ELF-1 (cell line): Measurements from ENCODE around the gene BMS1.
"Not testable (repeated sequence)": the region's sequence is repeated elsewhere in the genome, so short reads cannot be mapped to it uniquely, and the experiment has no call there.

Source experiments
- DNase-seq: peaks from one replicate; pipeline ENCODE4 v3.0.0-alpha.2; 2016; ENCODE audit warnings: low read depth, low spot score

BMS1 gene

DNA sequence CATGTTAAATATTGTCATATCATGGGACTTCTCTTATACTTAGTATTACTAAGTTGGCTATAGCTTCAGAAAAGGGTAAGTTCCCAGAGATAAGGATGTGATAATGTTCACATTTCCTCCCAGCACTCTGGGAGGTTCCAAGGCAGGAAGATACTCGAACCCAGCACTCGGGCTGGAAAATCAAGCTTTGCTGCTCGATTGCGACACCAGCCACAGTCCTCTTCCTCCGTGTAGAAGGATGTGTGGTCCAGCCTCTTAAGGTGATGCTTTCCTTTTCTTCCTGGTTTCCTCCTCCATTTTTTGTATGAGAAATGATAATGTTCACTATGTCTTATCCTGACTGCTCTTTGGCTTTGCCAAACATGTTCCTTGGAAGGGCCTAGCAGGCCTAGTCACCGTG lies 3.2 kb downstream of the BMS1 start:
- no peak for DNase-seq

DNA sequence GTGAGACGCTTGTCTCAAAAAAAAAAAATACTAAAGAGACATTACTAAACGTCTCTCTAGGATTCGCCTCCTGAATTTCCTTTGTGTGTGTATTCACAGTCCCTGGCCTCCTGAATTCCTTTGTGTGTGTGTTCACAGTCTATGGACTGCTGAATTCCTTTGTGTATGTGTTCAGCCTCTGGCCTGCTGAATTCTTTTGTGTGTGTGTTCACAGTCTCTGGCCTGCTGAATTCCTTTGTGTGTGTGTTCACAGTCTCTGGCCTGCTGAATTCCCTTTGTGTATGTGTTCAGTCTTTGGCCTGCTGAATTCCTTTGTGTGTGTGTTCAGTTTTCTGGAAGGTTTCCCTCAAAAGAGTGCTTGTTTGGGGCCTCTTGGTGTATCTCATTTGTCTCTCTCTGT lies 8.2 kb downstream of the BMS1 start:
- peak; percentile 29 for DNase-seq

DNA sequence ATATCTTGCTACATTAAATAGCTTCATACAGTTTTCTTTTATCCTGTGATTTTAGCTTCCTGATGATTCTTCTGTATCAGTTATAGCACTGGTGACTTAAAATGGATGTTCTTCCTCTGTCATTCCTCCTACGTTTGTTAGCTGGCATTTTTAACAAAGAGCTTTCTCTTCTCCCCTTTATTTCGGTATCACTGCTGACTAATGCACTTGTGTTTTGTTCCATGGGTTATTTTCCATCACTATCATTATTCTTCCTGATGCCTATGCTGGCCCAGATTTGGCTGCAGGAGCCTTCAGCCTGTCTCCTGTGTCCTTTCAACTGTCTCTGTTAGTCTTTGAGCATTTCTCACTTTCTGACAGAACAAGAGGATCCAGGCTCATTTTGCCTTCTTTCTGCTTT lies 13.1 kb downstream of the BMS1 start:
- no peak for DNase-seq

GRCh38 chr10:42801135-42801534 lies 18.5 kb downstream of the BMS1 start:
- no peak for DNase-seq

- no peak for DNase-seq
Measured at GRCh38 chr10:42802876-42803275, 20.3 kb downstream of the BMS1 start.

GRCh38 chr10:42809676-42810075 lies 27.1 kb downstream of the BMS1 start:
- no peak for DNase-seq

DNA sequence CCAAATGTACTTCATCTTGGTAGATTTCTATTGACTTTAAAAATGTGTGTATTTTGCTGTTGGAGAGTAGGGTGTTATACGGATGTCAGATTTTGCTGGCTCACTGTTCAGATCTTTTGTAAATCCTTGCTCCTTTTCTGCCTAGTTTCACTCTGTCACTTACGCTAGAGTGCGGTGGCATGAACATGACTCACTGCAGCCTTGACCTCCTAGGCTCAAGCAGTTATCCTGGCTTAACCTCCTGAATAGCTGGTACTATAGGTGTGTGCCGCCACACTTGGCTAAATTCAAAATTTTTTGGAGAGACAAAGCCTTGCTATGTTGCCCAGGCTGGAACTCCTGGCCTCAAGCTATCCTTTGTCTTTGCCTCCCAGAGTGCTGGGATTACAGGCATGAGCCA lies 29.4 kb downstream of the BMS1 start:
- DNase-seq, result no peak

DNA sequence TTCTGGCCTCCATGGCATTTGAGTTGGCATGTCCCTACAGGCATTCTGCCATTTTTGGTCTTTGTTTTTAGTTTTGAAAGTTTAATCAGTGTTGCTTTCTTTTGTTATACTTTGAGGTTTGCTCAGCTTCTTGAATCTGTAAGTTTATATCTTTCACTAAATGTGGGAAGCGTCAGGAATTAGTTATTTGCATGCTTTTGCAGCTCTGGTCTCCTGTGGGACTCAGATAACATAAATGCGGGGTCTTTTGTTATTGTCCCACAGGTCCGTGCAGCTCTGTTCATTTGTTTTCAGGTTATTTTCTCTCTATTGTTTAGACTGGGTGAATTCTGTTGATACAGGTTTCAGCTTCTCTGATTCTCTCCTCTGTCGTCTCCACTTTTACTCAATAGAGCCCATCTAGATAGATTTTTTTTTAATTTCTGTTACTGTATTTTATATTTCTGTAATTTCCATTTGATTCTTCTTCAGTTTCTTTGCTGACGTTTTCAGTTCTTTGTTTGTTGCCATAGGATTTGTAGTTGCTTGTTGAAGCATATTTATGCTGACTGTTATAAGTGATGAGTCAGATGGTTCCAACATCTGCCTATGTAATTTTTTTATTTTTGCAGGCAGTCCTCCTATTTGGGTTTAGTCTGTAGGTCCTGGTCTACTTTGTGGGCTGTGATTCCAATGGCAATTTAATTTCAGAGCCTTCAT lies 31.5 kb downstream of the BMS1 start:
- not testable (repeated sequence) for DNase-seq

GRCh38 chr10:42816334-42816733 lies 33.7 kb downstream of the BMS1 start:
- DNase-seq, result peak; percentile 18

DNA sequence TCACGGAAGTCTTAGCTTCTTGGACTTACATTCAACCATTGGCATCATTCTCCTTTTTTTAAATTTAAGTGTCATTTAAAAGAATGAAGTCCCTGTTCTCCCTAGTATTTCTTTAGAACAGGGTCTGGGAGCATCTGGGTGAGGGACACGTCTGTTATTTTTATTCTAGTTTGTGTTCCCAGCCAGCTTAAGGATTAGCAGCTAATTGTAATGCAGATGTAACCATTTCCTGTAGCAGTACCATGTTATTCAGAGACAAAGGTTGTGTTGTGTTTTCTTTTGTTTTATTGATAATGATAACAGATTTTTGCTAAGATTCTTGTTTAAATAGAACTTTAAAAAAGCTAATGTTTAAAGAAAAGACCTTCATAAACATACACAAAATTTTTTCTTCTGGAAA lies 34.3 kb downstream of the BMS1 start:
- DNase-seq, result no peak

GRCh38 chr10:42817417-42817816 lies 34.8 kb downstream of the BMS1 start:
- not testable (repeated sequence) for DNase-seq

DNA sequence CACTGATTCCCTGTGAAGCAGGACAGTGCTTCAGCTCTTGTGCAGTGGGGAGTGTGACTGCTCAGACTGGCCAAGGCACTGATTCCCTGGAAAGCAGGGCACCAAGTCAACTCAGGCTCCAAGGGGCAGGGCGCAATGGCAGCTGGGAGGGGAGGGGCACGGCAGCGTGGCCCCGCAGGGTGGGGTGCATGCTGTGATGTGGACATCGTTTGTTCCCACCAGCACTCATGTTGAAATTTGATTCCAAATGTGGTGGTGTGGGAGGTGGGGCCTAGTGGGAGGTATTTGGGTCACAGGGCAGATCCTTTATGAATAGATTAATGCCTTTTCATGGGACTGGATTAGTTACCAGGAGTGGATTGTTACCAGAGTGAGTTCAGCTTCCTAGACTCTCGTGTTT lies 44.2 kb downstream of the BMS1 start:
- DNase-seq, result not testable (repeated sequence)

DNA sequence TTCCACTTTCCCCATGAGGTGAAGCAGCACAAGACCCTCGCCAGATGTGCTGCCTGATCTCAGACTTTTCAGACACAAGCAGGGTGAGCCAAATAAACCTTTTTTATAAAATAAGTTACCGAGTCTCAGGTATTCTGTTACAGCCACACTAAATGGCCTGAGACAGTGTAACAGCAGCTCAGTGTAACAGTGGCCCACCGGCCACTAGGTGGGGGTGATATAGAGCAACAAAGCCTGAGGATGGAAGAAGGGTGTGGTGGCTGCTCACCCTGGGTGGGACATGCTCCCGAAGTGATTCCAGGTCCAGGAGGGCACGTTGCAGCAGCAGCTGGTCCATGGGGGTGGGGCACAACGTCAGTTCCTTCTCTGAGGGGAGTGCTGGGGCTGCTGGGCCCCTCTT lies 44.6 kb downstream of the BMS1 start:
- DNase-seq, result peak; percentile 56

GRCh38 chr10:42828391-42828790 lies 45.8 kb downstream of the BMS1 start:
- DNase-seq, result not testable (repeated sequence)

- DNase-seq, result no peak
Measured at GRCh38 chr10:42830237-42830636, 47.6 kb downstream of the BMS1 start.

GRCh38 chr10:42836096-42836495 lies 53.5 kb downstream of the BMS1 start:
- DNase-seq, result peak; percentile 83

DNA sequence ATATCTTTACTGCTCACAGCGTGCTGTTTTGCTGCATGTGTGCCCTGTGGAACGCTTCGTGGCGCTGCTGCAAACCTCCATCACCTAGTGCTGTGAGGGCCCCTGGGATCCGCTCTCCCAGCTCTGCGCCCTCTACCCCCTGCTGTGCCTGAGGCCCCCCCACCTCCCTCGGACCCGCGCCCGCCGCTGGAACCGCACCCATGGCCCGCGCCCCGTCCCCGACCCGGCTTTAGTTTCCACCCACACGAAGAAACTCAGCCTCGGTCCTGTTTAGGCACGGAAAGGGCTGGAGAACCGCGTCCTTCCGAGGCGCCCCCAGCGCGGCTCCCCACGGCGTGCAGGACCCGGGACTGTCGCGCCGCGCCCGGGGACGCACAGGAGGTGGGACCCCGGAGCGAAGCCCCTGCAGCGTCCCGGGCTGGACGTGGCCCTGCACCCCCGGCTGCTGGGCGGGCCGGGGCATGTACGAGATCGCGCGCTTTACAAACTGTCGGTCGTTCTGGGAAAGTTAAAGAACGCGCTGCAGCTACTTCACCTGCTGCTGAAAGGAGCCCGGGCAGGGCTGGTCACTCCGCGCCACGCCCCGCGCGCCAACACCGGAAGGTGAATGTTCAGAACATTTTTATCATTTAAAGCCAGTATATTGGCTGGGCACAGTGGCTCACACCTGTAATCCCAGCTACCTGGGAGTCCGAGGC lies 54.3 kb downstream of the BMS1 start:
- DNase-seq, result no peak

DNA sequence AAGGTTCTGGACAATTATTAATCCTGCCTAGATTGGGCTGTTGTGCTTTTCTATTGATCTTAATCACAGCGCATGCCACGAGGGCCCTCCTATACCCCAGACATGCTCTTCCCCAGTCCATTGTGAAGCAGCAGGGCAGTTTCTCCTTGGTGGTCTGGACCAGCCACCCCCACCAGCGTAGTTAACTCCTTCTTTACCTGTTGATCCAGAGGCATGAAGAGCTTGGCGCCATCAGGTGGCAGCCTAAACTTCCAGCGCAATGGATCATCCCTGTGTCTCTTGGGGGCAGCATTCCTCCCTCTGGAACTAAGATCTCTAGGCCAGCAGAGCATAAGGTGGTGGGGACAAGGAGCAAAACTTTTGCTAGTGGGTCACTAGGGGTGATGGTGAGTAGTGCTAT lies 62.2 kb downstream of the BMS1 start:
- peak; percentile 58 for DNase-seq

GRCh38 chr10:42847261-42847660 lies 64.7 kb downstream of the BMS1 start:
- not testable (repeated sequence) for DNase-seq

DNA sequence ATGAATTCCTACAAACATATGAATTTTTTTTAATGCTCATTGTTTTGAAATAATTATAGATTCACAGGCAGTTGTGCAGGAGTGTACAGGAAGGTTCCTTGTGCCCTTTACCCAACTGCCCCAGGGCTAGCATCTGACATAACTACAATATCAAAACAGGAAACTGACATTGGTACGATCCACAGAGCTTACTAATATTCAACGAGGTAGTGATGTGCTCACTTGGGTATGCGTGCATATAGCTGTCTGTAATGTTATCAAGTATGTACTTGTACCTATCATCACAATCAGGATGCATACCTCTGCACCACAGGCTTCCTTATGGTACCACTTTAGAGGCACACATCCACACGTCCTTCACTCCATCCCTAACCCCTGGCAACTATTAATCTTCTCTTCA lies 68.3 kb downstream of the BMS1 start:
- no peak for DNase-seq

DNA sequence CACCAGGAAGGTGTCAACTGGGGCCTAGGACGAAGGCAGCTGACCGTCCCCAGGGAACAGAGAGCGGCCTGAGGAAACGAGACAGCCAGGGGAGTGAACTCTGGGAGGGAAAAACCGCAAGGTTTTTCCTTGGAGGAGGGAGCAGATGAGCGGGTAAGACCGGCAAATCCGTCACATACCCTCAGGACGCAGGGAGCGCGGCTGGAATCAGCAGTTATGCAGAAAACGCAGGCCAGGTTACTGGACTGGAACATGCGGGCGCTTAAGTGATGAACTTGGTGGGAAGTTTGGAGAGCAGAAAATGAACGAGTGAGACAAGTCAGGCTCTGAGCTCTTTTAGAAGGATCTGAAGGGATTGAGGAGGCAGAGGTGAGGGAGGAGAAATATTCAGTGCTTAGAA lies 76.7 kb downstream of the BMS1 start:
- peak; percentile 51 for DNase-seq

DNA sequence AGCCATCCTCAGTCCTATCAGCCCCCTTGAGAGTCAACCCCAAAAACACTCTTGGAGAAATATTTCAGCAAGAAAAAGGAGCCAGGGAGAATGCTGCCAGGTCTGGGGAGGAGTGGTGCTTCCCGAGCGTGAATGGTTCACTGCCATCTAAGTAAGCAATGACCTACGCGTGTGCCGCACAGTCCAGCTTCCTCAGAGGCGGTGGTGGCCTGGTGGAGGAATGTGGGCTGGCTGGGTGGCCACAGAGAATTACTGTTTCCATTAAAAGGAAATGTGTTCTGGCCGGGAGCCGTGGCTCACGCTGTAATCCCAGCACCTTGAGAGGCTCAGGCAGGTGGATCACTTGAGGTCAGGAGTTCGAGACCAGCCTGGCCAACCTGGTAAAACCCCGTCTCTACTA lies 77.4 kb downstream of the BMS1 start:
- not testable (repeated sequence) for DNase-seq

DNA sequence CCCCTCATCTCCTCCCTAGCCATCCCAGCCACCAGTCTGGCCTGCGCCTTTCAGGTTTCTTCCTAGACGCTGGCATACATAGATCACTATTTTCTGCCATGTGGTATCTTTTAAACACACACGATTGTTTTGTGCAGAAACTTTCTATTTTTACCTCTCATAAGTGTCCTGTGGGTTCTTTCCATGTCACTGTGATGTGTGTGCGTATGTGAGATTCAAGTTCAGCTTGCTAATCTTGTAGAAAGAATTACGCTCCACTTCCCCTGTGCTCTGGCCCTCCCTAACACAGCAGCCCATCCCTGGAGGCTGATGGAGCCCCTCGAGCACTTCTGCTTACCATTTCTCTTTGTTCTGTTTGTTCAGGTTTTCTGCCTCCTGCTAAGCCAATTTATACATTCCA lies 80.2 kb downstream of the BMS1 start:
- not testable (repeated sequence) for DNase-seq
